ENCODE results near the gene CRY1.

GRCh38 chr12:107111314-107111713 lies 18.0 kb upstream of the CRY1 start:
- no peak for TF ChIP-seq CTCF (IDR thresholded peaks at IDR 0.05)
- no peak for TF ChIP-seq POLR2AphosphoS5 (IDR thresholded peaks at IDR 0.05; ENCODE audit: low read depth, low read length)
- no peak for TF ChIP-seq REST (IDR thresholded peaks at IDR 0.05; ENCODE audit: insufficient read depth in 1 of 2, low read depth in 2 of 2, low read length in 1 of 2)
- no peak for TF ChIP-seq SIN3A (IDR thresholded peaks at IDR 0.05; ENCODE audit: borderline replicate concordance, insufficient read depth, low read depth, low read length)
- no peak for TF ChIP-seq TCF7L2 (IDR thresholded peaks at IDR 0.05; ENCODE audit: low read depth, low read length)
